ENCODE measurements around the gene ARID3B.

DNA sequence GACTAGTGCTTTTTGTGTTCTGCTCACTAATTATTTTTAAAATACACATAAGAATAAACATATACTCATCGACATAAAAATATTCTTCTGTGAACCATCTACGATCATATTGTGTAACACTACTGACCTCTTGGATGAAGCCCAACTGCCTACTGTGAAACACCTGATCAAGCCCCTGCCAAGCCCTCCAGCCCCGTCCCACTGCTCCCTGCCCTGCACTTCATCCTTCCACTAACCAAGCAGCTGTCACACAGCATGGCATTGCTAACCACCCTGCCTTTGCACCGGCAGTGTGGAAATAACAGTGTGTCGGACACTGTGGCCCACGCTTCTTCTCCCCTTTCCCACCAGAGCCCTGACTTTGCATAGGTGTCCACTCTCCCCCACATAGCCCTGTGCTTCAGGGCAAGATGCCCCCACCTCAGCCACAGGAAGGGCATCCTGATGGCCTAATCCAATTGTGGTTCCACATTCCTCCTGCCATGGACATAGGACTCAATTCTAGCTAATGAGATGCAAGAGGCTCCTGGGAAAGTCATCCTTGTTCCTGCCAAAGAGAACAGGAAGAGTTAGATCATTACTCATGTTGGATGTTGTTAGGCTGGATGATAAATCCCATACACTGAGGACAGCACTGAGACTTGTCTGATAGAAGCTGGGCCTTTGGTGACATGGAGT lies 35.0 kb upstream of the ARID3B start:
- TF ChIP-seq, protein P1, sequence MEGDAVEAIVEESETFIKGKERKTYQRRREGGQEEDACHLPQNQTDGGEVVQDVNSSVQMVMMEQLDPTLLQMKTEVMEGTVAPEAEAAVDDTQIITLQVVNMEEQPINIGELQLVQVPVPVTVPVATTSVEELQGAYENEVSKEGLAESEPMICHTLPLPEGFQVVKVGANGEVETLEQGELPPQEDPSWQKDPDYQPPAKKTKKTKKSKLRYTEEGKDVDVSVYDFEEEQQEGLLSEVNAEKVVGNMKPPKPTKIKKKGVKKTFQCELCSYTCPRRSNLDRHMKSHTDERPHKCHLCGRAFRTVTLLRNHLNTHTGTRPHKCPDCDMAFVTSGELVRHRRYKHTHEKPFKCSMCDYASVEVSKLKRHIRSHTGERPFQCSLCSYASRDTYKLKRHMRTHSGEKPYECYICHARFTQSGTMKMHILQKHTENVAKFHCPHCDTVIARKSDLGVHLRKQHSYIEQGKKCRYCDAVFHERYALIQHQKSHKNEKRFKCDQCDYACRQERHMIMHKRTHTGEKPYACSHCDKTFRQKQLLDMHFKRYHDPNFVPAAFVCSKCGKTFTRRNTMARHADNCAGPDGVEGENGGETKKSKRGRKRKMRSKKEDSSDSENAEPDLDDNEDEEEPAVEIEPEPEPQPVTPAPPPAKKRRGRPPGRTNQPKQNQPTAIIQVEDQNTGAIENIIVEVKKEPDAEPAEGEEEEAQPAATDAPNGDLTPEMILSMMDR (CRISPR knock-in tag; IDR thresholded peaks at IDR 0.05) = no peak
- no peak for TF ChIP-seq EZH2 (conservative IDR thresholded peaks at IDR 0.05; ENCODE audit: low read depth, low read length)

All from HepG2 (cell line).